Right cardiac atrium (tissue), 5 donors: ENCODE measurements around the gene IL3RA. TPM values are rescaled to one million over a fixed set of nuclear protein-coding genes. Genes with fewer than 3 reads are reported as not detected.

ENCODE experiments used
- ATAC-seq, 2 donors: fragments of 200-7000 bp; cut with Tn5 transposase; one replicate each; pipeline versions ENCODE4 v1.8.0 to v1.9.1; 2020; ENCODE audit warnings: moderate library complexity in 2 of 2, mild to moderate bottlenecking in 1 of 2
- DNase-seq, 3 donors: peaks; one replicate each; pipeline ENCODE4 v3.0.0-alpha.2; 2020
- H3K27ac ChIP-seq: one replicate; pipeline ENCODE4 v1.5.1; 2013; ENCODE audit warnings: mild to moderate bottlenecking, low read length, control low read depth, moderate library complexity
- H3K27me3 ChIP-seq: one replicate; pipeline ENCODE4 v1.6.1; 2013; ENCODE audit not compliant: control insufficient read depth, insufficient read depth
- H3K4me1 ChIP-seq: one replicate; pipeline ENCODE4 v1.6.1; 2013; ENCODE audit warnings: low read length; ENCODE audit not compliant: control insufficient read depth, insufficient read depth
- H3K4me3 ChIP-seq: one replicate; pipeline ENCODE4 v1.5.1; 2013; ENCODE audit warnings: low read length, control low read depth
- H3K9me3 ChIP-seq: one replicate; pipeline ENCODE4 v1.6.1; 2013; ENCODE audit warnings: low read length; ENCODE audit not compliant: control insufficient read depth
- WGBS: extraction: QIAGEN DNeasy Blood & Tissue Kit; methylation state at CpG from one replicate; pipeline ENCODE4 v1.1.7; 2013; 5-methylcytosine and 5-hydroxymethylcytosine counted together
- intact Hi-C, 4 donors: fragments of 100-400 bp; cut with DNase I; formaldehyde crosslinking; loops; one replicate each; pipeline versions ENCODE4 v1.11.0 to v1.14.0; 2022 to 2023
- polyA plus RNA-seq: library from polyadenylated mRNA; stranded (reverse); fragments of 200-250 nt; gene quantifications from one replicate; pipeline ENCODE4 v1.2.3, GENCODE V29; 2013
- total RNA-seq, 4 donors: library from RNA; stranded (reverse); fragmentation: NEBNext Ultra II Directional; extraction: Animal tissue kit (Norgen Biotek cat#: 25700); gene quantifications; one replicate each; pipeline ENCODE4 v1.2.1, GENCODE V29; 2021
- donor health status: healthy with polysubstance abuse.
- donor health status: DM: no; HTN: yes; CAD: no.
- donor health status: DM: no; HTN: no; CAD: no.
- donor health status: DM: no; HTN: yes; CAD: no; lungs with severe emphysema.
- donor health status: DM: yes; HTN: yes; CAD: no.

The IL3RA gene
- total and polyA plus RNA-seq, 5 donors: 2.6 to 8.7 (median 3.2) TPM

DNA sequence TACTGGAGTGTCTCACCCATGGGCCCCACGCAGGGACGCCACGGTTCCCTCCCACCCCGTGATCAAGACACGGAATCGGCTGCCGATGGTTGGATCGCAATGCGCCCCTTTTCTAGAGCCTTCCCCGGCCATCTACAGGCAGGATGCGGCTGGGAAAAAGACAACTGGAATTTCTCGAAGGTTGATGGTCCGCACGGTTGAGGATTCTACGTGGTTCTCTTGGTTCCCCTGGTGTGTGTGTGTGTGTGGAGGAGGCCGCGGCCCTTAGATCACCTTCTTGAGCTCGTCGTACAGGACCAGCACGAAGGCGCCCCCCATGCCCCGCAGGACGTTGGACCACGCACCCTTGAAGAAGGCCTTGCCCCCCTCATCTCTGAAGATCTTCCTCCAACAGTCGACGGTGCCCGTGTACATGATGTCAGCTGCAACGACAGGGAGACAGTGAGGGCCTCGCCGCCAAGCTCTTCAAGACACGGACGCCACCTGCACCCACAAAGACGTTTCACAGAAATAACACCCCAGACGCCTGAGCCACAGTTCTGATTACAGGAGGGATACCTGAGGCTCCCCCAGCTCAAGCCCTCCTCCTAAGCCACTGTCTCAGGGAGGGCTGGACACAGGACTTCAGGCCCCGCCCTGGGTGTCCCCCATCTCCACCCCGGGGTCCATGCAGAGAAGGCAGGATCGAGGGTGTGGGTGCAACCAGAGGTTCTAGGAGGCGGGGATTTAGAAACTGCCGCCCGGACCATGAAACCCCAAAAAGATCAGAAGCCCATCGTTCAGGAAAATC, 49.9 kb downstream of the IL3RA start:
- Histone ChIP-seq H3K4me3 (no peak overlapping the region), H3K27ac (no peak overlapping the region), H3K27me3 (no peaks in the 10 kb centered on the region), H3K4me1 (peaks cover 3% of the 10 kb centered on the region), H3K9me3 (no peaks in the 10 kb centered on the region)
- WGBS: 93% methylated on average over 41 of the region's 41 CpGs
- ATAC-seq: no peak
- DNase-seq: peak in 2 of 3 donors; percentile 50 to 57
- intact Hi-C loops: no loop called here

DNA sequence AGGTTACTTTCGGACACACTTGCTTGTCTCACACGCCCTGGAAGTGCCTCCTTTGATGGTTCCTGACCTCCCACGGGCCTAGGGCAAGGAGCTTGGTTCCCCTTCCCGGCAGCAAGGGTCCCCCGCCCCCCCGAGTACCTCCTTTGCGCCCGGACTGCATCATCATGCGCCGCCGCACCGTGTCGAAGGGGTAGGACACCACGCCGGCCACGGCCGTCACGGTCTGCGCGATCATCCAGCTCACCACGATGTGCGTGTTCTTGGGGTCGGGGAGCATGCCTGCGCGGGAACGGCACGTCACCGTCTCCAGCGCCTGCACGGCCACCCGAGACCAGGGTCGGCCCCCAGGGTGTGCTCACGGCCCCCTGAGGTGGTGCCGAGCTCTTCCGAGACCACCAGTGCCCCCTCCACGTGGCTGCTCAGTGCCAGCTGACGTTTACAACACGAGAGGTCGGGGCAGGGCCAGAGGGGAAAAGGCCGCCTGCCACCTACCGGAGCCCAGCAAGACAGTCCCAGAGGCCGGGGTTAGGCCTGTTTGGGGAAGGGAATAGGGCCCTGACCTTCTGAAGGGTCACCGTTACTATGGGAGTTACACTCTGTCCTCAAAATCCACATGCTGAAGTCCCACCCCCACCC, 50.7 kb downstream of the IL3RA start:
- Histone ChIP-seq H3K4me1 (peaks cover 3% of the 10 kb centered on the region), H3K4me3 (no peak overlapping the region), H3K27ac (no peak overlapping the region), H3K27me3 (no peaks in the 10 kb centered on the region), H3K9me3 (no peaks in the 10 kb centered on the region)
- ATAC-seq: no peak
- intact Hi-C loops: no loop called here
- DNase-seq: peak in 2 of 3 donors; percentile 52 to 60
- 92% methylated on average over 43 of the region's 43 CpGs for WGBS

DNA sequence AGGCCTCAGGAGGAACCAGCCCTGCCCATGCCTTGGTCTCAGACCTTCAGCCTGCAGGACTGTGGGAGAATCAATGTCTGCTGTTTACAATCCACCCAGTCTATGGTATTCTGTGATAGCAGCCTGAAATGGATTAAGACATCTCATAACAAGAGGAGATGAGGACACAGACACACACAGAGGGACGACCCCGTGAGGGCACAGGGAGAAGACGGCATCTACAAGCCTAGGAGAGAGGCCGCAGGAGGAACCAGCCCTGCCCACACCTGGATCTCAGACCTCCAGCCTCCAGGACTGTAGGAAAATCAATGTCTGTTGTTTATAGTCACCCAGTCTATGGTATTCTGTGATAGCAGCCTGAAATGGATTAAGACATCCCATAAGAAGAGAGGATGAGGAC, 52.1 kb downstream of the IL3RA start:
- H3K4me3 ChIP-seq: no peak overlapping the region
- DNase-seq: peak in 1 of 3 donors; percentile 32
- no peak for ATAC-seq
- H3K27me3 ChIP-seq: no peaks in the 10 kb centered on the region
- no peaks in the 10 kb centered on the region for H3K9me3 ChIP-seq
- H3K4me1 ChIP-seq: peaks cover 3% of the 10 kb centered on the region
- WGBS: 84% methylated on average over 4 of the region's 4 CpGs
- intact Hi-C loops: no loop called here
- H3K27ac ChIP-seq: no peak overlapping the region

DNA sequence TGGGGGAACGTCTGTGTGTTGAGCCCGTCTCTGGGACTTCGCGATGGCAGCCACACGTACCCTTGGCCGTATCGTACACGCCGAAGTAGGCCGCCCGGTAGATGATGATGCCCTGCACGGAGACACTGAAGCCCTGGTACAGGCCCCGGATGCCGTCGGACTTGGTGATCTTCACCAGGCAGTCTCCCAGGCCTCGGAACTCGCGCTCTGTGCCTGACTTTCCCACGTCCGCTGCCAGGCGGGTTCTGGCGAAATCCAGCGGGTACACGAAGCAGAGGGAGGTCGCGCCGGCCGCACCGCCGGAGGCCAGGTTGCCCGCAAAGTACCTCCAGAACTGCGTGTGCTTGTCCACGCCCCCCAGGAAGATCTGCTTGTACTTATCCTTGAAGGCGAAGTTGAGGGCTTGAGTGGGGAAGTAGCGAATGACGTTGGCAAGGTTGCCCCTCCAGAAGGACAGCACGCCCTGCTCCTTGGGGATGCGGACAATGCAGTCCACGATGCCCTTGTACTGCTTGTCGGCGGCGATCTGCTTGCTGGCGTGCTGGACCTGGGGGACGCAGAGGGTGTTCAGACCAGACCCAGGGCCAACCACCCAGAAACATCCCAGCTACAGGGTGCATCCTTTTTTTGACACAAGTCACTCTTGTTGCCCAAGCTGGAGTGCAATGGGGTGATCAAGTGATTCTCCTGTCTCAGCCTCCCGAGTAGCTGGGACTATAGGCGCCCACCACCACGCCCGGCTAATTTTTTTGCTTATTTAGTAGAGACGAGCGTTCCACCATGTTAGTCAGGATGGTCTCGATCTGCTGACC, 52.8 kb downstream of the IL3RA start:
- no peaks in the 10 kb centered on the region for H3K27me3 ChIP-seq
- H3K9me3 ChIP-seq: no peaks in the 10 kb centered on the region
- no peak for ATAC-seq
- WGBS: 90% methylated on average over 51 of the region's 51 CpGs
- intact Hi-C loops: no loop called here
- no peak overlapping the region for H3K4me3 ChIP-seq
- DNase-seq: peak in 2 of 3 donors; percentile 59 to 61
- H3K27ac ChIP-seq: no peak overlapping the region
- H3K4me1 ChIP-seq: peaks cover 3% of the 10 kb centered on the region

DNA sequence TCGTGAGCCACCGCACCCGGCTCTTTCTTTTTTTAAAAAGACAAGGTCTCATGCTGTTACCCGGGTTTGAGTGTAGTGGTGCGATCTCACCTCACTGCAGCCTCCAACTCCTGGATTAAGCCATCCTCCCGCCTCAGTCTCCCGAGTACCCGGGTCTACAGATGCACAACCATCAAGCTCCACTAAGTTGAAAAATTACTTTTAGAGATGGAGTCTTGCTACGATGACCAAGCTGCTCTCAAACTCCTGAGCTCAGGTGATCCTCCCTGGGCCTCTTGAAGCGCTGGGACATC, 53.4 kb downstream of the IL3RA start:
- no peaks in the 10 kb centered on the region for H3K9me3 ChIP-seq
- 87% methylated on average over 10 of the region's 10 CpGs for WGBS
- no peaks in the 10 kb centered on the region for H3K27me3 ChIP-seq
- H3K4me3 ChIP-seq: no peak overlapping the region
- intact Hi-C loops: loop anchor here in 2 of 4 donors (10.0 kb wide), 1 partner anchor 55 kb away; no protein-coding TSS in a partner anchor
- ATAC-seq (no peak), DNase-seq (peak in 1 of 3 donors; percentile 13)
- peaks cover 3% of the 10 kb centered on the region for H3K4me1 ChIP-seq
- H3K27ac ChIP-seq: no peak overlapping the region

DNA sequence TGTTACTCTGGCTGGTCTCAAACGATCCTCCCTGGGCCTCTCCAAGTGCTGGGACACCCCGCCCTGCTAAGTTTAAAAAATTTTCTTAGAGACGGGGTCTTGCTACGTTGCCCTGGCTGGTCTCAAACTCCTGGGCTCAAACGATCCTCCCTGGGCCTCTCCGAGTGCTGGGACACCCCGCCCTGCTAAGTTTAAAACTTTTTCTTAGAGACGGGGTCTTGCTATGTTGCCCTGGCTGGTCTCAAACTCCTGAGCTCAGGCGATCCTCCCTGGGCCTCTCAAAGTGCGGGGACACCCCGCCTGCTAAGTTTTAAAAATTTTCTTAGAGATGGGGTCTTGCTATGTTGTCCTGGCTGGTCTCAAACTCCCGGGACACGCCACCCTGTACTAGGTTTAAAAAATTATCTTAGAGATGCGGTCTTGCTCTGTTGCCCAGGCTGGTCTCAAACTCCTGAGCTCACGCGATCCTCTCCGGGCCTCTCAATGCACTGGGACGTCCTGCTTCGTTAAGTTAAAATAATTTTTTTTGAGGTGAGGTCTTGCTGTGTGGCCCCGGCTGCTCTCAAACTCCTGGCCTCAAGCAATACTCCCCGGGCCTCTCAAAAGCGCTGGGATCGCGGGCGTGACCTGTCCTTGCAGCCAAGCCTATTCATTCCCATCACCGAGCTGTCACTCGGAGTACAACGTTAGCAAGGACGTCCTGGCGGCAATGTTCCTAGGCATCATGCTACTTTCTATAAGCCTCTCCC, 54.2 kb downstream of the IL3RA start:
- intact Hi-C loops: loop anchor here in 2 of 4 donors (10.0 kb wide), 1 partner anchor 54 kb away; no protein-coding TSS in a partner anchor
- peak overlapping the region; percentile 84 for H3K27ac ChIP-seq
- ATAC-seq (no peak), DNase-seq (peak in 2 of 3 donors; percentile 66 to 67)
- H3K9me3 ChIP-seq: no peaks in the 10 kb centered on the region
- no peaks in the 10 kb centered on the region for H3K27me3 ChIP-seq
- H3K4me3 ChIP-seq: peak overlapping the region; percentile 70
- H3K4me1 ChIP-seq: peaks cover 3% of the 10 kb centered on the region
- WGBS: 47% methylated on average over 30 of the region's 30 CpGs

DNA sequence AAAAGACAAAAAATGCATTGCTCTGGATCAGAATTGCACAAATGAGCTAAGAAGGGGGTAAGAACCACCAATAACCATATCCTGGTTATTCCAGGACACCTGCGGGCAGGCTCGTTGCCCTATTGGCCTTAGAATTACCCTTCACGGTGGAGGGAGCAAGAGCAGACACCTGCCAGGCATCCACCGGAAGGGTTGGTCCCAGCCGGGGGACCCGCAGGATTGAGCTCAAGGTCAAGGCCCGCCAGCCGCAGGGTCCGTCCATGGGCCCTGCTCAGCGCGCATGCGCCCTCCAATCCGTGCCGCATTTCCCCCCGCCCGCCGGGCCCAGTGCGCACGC, 54.8 kb downstream of the IL3RA start:
- DNase-seq (peak in 1 of 3 donors; percentile 98), ATAC-seq (peak in 1 of 2 donors; percentile 71)
- Histone ChIP-seq H3K4me1 (peaks cover 3% of the 10 kb centered on the region), H3K27me3 (no peaks in the 10 kb centered on the region), H3K9me3 (no peaks in the 10 kb centered on the region), H3K4me3 (peak overlapping the region; percentile 70), H3K27ac (peak overlapping the region; percentile 84)
- intact Hi-C loops: loop anchor here in 2 of 4 donors (10.0 kb wide), 1 partner anchor 53 kb away; no protein-coding TSS in a partner anchor
- 1% methylated on average over 19 of the region's 19 CpGs for WGBS

DNA sequence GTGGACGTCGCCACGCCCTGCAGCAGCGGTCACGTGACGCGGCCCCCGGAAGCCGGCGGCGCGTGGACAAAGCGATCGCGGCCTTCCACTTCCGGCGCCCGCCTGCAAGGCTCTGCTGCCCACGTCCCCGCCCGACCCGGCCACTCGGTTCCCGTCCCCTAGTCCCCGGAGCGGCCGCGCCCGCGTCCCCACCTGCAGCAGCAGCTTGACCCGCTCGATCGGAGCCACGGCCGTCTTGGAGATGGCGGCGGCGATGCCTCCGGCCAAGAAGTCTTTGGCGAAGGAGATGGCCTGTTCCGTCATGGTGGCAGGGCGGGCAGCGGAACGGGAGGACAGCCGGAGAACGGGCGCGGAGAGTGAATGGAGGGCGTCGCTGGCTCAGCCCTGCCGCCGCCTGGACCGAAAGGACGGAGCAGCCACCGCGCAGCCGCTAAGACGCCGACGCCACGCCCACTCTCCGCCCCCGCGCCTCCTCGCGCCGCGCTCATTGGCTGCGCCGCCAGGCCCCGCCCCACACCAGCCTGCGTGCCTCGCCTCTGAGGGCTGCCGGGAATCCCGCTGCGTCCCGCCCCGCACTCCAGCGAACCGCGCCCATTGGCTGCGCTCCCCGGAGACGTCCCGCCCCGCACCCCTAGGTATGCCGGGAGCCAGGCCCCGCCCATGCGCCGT, 55.3 kb downstream of the IL3RA start, which contains the start of gene SLC25A6:
TSS of gene SLC25A6 (minus strand) at position 407 of the 669 bp plus-strand sequence. CDS start at position 303, 104 bp downstream.
- H3K4me3 ChIP-seq: peak within 1 kb of the TSS; percentile 70
- H3K27me3 ChIP-seq: no peaks in the 10 kb centered on the region
- H3K27ac ChIP-seq: peak within 1 kb of the TSS; percentile 95
- under 1% methylated on average over 90 of the region's 90 CpGs for WGBS
- H3K9me3 ChIP-seq: no peaks in the 10 kb centered on the region
- H3K4me1 ChIP-seq: peaks cover 3% of the 10 kb centered on the region
- peak; percentile 100 for DNase-seq
- ATAC-seq: peak; percentile 96 to 97
- intact Hi-C loops: loop anchor here in 2 of 4 donors (10.0 kb wide), 1 partner anchor 53 kb away; no protein-coding TSS in a partner anchor

DNA sequence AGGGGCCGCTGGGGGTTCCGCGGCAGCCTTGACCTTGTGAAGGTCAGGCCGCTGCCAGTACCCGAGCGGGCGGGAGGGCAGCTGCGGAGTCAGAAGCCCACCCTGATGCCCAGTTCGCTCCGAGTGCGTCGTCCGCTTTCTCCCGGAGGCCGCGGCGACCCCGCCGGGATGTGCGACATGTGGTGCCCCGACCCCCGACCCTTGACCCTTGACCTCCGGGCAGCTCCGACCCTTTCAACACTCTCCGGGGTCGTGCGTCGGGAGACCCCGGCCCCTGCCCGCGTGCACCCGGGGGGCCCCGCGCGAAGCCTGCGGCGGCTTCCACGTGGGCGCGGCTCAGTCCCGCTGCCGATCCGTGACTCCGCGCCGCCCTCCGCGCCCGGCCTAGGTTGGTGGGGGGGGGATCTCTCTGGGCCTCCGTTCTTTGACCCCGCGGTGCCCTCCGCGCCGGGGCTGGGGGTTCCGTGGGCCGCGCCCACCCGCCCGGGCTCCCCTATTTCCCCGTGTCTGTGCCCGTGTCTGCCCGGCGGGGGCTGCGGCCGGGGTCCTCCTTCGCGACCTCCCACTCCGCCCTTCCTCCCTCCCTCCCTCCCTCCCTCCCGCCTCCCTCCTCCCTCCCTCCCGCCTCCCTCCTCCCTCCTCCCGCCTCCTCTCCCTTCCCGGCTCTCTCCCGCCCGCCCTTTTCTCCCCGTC, 55.9 kb downstream of the IL3RA start:
- peak in 2 of 3 donors; percentile 77 to 89 for DNase-seq
- Histone ChIP-seq H3K27me3 (no peaks in the 10 kb centered on the region), H3K27ac (peak overlapping the region; percentile 93), H3K4me3 (peak overlapping the region; percentile 63), H3K4me1 (peaks cover 3% of the 10 kb centered on the region), H3K9me3 (no peaks in the 10 kb centered on the region)
- intact Hi-C loops: loop anchor here in 2 of 4 donors (10.0 kb wide), 1 partner anchor 52 kb away; no protein-coding TSS in a partner anchor
- WGBS: under 1% methylated on average over 70 of the region's 76 CpGs
- ATAC-seq: peak; percentile 60 to 68
